Stimulated activated naive CD4-positive, alpha-beta T cell treated with Interleukin-2 at 50 U/mL for 16 hours (primary cell): Measurements from ENCODE around the gene GLCCI1.
"Not testable (repeated sequence)": the region's sequence is repeated elsewhere in the genome, so short reads cannot be mapped to it uniquely, and the experiment has no call there.

Experiments used
- DNase-seq: peaks from one replicate; lab custom pipeline; 2025; lab: John Stamatoyannopoulos, UW

GLCCI1 gene

DNA sequence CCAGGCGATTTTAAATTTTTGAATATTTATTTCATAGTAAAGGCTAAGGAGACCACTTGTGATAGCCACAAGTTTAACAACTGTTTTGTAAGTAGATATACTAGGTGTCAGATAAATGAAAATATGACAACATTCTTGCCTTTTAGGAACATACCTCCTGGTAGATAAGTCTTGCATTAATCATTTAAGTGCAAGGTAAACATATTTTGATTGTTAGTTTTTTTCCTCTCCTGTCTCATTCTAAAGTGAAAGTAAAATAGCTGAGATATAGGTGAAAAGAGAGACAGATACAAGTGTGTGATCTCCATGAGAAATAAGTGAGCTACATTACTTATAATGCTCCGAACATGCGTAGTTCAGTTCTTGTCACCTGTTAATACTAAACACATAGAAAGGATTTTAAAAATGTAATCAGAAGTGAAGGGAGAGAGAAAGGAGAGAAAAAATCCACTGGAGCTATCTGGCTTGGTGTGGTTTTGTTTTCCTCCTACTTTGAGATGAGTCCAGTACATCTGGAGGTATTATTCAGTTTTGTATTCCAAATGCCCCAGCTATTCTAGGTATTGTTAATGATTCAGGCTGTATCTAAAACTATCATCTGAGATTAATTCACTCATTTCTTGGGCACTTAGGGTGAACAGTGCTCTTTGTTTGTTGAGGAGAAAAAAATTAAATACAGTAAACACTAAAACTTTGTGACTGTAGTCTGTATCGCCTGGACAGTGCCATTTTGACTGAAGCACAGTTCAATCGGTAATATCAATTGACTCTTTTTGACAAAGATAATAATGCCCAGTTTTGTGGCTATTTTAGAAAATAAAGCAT lies 21.2 kb downstream of the GLCCI1 start:
- no peak for DNase-seq

DNA sequence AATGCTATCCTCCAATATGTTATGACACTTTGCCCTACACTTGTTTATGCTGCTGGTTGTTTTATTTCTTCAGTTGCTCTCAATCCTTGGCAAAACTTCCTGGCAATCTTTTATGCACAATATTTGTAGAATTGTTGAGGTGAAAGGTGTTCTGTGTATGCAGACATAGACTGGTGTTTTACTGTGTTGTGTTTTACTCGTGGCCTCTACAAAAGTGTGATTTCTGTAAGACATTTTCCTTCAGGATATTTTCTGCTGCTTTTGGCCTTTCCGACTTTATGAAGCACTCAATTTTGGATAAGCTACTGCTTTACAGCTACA lies 21.8 kb downstream of the GLCCI1 start:
- no peak for DNase-seq

DNA sequence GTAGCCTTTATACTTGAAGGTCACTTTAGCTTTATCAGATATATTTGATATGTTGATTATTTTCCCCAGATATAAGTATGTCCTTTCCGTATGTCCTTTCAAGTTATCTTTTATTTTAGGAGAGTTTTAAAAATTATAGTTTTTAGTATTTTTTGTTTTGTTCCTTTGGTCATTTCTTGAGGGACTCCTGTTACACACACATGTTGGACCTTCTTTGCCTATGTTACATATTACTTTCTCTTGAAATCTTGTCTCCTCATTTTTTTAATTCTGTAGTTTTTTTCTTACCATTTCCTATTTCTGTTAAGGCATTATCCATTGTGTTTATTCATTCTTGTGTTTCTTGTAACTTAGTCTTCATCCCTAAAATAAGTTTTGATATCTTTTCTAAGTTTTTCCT lies 23.9 kb downstream of the GLCCI1 start:
- no peak for DNase-seq

DNA sequence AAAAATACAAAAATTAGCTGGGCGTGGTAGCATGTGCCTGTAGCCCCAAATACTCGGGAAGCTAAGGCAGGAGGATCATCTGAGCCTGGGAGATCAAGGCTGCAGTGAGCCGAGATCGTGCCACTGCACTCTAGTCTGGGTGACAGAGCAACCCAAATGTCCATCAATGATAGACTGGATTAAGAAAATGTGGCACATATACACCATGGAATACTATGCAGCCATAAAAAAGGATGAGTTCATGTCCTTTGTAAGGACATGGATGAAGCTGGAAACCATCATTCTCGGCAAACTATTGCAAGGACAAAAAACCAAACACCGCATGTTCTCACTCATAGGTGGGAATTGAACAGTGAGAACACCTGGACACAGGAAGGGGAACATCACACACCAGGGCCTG lies 26.8 kb downstream of the GLCCI1 start:
- not testable (repeated sequence) for DNase-seq

DNA sequence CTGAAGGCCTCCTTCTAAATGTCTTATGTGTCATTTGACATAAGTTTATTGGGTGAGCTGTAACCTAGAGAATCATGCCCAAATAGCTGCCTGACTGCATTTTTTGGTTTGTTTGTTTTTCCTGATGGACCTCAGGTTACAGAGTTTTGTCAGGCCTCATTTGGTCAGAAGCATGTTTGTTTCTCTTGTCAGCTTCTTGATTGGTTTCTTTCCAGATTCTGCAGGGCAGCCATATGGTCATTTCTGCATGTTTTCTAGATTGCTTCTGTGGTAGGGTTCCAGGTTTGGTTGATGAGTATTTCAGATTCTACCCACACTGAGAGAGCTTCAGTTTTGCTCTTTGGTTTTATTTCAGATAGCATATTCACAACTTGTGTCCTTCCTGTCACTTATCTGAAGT lies 28.0 kb downstream of the GLCCI1 start:
- DNase-seq: no peak

DNA sequence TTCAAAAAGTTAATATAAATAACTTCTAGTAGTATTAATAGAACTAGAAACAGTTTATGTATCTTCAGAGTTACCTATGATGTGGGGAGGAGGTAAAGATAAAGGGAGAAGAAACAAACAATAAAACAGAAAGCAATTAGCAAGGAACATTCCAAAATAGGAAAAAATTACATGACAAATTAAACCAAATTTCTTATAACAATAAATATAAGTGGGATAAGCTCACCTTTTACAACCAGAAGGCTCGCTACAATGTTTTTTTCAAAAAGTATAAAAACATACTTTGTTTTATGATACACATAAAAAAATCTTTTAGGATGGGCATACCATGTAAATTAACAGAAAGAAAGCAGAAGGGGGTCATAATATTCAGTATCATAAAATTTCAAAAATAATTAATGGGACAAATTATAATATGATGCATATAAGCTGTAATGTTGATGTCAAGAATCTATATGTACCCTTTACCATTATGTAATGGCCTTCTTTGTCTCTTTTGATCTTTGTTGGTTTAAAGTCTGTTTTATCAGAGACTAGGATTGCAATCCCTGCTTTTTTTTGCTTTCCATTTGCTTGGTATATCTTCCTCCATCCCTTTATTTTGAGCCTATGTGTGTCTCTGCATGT lies 31.8 kb downstream of the GLCCI1 start:
- DNase-seq: no peak

DNA sequence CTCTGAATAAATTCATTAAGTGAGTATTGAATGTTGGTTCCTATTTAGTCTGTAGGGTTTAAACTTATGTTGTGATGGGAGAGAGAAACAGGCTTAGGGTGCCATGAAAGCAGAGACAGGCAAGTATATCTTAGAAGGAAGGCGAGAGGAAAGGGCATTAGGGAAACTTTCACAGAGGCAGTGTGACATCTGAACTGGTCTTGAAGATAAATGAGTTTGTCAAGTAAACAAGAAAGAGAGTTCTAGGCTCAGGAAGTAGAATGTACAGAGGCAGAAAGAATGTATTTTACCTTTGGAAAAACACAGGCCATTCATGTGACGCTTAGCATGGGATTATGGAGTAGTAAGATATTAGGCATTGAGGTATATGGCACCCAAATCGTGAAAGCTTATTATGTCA lies 34.5 kb downstream of the GLCCI1 start:
- no peak for DNase-seq

DNA sequence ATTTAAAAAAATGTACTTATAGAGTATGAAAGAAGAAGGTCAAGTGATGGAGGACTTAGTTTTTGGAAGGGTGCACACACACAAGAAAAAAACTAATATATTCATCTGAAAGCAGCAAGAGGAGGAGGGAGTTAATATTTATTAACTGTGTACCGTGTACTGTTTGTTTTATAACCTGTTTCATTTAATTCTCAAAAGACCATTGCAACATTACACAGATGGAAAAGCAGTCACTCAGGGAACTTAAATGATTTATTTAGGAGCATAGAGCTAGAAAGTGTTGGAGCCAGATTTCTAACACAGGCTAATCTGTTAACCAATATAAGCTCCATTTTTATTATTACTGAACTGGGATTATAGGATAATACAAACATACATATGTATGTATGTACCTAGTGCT lies 36.7 kb downstream of the GLCCI1 start:
- no peak for DNase-seq

DNA sequence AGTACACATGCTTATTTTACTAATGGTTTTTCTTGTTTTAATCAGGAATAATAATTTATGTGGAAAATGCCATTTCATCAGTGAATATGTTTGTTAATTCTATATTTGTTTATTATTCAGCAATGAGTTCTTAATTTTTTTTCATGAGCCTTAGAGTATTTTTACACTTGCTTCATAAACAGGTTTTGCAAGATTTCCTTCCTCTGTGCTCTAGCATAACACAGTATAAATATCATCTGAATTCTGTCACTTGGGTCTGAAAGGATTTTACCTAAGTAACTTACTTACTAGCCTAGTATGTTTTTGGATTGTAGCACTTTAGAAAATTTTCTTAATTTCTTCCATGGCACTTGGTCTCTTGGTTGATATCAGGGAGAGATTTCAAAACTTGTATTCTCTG lies 45.8 kb downstream of the GLCCI1 start:
- DNase-seq: no peak

DNA sequence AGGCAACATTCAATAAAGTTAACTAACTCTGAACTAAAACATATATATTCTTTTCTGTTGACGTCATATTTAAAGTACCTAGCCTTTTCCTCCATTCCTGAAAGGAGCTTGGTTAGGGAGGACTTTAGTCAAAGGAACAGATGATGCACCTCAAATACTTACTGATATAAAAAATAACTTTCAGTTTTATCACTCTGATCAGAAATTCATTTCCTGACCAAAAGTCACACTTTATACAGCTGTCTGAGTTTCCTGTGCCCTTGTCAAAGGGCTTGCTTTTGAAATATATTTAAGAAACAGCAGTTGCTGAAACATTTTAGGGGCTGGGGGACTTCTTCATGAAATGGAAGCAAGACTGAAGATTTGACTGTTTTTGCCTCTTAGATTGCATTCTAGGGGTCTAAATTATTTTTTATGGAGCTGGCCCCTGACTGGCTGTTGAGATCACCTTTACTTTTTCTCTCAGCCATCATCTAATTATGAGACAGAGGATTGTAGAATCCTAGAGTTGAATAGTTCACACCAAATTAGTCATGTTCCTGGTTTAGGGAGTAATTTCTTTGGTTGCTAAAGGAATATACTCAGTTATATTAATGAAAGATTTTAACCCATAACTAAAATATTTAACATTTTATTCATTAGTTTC lies 46.6 kb downstream of the GLCCI1 start:
- DNase-seq: no peak

DNA sequence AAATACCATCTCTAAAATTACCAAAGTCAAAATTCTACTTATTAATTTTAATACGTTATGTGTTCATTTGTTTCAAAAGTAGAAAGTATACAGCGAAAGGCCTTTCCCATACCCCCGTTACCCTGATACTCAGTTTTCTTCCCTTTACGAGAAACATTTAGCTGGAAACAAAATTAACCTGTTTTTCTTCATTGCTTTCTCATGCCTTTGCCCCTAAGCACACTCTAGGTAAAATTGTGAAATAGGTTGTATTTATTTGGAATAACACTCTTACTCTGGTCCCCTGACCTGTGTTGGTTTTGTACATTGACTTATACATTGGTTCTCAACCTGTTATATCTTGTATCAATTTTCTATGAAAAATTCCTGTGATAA lies 47.1 kb downstream of the GLCCI1 start:
- DNase-seq: no peak

DNA sequence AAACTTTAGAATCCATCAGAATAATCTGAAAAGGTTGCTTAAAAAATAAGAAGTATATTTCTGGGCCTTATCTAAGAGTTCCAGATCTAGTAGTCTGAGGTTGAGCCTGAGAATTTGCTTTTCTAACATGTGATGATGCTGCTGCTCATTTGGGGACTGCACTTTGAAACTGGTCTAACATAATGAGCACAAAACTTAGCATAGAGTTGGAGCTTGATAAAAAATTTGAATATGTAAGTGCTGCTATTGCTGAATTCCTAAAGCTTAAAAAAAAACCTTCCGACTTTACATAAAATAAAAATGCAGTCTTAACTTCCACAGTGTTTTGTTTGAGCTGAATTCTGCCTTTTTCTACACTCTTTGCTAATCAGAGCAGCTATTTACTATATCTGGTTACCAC lies 48.8 kb downstream of the GLCCI1 start:
- no peak for DNase-seq

DNA sequence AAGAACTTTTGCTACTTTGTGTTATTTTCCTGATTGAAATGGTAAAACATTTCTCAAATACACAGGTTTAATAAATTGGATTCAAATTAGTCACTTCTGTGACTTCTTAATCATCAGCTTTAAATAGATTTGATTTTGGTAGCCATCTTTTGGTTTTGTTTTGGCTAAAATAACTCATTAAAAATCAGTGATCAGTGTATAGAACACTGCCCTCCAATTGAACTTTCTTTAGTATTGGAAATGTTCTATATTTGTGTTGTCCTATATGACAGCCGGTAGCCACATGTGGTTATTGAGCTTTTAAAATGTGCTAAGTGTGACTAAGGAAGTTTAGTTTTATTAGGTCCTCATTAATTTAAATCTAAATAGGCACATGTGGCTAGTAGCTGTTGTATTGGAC lies 50.4 kb downstream of the GLCCI1 start:
- no peak for DNase-seq

DNA sequence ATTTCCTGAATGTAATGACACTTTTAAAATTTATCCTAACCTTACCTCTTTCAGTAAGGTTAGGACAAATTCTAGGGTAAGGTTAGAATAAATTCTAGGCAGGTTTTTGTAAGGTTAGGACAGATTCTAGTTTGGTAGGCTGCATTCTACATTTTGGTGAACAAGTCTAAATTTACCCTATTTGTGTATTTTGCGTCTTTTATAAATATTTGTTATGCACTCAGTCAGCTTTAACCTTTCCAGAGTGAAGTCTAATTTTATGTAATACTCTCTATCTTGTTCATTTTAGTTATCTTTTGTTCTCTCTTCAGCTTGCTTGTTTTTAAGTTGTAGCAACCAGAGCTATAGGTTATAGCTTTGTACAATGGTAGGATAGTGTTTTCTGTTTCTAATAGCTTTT lies 54.0 kb downstream of the GLCCI1 start:
- no peak for DNase-seq

DNA sequence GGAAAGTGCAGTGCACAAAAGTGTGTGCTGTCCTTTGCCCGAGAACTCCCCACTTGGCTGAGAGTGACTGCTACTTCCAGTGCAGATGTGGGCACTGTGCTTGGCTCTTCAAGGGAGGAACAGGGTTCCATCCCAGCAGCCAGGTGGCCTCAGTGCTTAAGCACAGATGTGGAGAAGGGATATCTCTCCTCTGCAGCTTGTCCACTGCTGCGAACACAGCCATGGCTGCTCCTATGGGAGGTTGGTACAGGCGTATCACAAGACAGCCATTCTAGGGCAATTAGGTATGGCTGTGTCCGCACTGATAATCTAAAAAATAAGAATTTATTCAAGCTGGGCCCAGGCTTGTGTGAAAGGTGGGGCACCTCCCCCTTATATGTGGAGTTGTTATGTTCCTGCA lies 66.6 kb downstream of the GLCCI1 start:
- no peak for DNase-seq

DNA sequence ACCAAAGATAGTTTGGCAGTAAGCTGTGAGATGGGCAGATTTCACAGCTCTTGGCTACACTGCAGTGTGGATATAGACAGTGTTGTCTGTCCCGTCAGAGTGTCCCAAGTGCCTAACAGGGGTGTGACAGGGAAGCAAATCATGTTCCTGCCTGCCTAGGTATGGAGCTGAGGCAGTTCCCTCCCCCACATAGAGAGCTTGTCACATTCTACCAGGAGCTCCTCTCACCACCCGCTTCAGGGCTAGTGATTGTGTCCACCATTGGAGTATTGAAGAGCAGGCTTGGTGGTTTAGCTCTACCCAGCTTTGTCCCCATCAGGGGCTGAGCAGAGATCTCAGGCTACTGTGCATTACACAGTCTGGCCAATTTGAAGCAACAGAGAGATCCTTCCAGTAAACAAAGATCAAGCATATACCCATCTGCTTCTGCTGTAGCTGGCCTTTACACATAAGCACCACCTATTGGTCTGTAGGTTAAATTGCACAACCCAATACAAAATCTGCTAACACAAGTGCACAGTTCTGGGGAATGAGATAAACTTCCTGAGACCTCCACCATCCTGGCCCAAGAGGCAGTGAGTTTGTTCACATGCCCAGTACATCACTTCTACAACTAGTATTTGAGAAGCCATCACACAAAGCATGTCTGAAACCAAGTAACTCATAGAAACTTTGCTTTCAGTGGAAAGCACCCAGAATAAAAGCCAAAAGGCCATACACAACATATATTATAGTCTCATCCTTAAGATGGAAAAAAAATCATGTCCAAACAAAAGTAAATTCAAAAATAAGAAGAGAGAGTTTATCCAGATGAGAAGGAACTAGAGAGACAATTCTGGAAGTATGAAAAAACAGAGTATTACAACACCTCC lies 67.3 kb downstream of the GLCCI1 start:
- no peak for DNase-seq

DNA sequence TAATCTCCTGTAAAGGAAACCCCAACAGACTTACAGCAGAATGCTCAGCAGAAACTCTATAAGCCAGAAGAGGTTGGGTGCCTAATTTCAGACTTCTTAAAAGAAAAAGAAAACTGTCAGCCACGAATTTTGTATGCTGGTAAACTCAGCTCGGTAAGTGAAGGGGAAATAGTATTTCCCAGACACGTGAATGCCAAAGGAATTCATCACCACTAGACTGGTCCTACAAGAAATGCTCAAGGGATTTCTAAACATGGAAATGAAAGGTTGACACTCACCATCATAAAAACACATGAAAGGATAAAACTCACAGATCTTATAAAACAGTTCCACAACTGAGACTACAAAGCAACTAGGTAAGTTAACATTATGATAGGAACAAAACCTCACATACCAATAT lies 68.6 kb downstream of the GLCCI1 start:
- no peak for DNase-seq

DNA sequence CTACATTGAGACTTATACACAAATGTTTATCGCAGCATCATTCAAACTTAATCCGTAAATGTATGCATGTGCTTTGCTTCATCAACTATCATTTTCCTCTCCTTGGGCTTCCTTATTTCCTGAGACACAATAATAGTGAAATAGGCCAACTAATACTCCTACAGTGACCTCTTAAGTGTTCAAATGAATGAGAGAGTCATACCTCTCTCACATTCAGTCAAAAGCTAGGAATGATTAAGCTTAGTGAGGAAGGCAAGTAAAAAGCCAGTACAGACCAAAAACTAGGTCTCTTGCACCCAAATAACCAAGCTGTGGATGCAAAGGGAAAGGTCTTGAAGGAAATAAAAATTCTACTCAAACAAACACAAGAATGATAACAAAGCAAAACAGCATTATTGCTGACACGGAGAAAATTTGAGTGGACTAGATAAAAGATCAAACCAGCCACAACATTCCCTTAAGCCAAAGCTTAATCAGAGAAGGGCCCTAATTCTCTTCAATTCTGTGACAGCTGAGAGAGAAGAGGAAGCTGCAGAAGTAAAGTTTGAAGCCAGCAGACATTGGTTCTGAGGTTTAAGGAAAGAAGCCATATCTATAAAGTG lies 72.3 kb downstream of the GLCCI1 start:
- DNase-seq: no peak

DNA sequence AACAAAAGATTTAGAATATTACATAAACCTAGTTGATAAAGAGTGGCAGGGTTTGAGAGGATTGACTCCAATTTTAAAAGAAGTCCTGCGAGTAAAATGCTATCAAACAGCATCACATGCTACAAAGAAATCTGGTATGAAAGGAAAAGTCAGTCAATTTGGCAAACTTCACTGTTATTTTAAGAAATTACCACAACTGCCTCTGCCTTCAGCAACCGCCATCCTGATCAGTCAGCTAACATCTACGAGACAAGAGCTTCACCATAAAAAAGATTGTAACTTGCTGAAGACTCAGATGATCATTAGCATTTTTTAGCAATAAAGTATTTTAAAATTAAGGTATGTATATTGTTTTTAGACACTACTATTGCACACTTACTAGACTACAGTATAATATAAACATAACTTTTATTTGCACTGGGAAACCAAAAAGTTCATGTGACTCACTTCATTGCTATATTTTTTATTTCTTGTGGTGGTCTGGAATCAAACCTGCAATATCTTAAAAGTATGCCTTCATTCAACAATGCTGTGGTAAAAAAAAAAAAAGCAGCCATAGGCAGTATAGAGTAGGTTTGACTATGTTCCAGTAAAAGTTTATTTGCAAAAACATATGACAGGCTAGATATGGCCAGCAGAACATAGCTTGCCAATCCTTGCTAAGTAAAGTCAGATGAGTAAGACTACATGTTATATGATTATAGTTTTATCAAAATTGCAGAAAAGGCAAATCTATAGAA lies 74.4 kb downstream of the GLCCI1 start:
- no peak for DNase-seq

DNA sequence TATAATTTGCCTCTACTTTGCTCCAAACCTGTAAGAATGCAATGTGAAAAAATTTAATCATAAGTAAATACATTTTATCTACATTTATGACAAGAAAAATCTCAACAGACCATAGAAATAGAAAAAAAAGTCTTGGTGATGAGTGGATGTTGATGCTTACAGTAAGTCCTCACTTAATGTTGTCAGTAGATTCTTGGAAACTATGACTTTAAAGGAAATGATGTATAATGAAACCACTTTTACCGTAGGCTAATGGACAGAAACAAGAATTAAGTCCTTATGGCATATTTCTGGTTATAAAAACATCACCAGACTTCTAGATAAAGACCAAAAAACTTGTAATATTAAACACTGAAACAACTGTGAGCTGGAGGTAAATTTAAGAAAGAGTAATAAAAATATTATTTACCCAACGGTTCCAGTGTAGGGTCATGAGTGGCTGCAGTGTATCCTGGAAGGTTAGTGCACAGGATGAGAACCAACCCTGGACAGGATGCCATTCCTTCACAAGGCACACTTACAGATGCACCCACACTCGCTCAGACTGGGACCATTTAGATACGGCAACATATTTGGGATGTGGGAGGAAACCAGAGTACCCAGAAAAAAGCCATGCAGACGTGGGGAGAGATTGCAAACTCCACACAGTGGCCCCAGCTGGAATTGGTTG lies 76.3 kb downstream of the GLCCI1 start:
- DNase-seq: no peak

DNA sequence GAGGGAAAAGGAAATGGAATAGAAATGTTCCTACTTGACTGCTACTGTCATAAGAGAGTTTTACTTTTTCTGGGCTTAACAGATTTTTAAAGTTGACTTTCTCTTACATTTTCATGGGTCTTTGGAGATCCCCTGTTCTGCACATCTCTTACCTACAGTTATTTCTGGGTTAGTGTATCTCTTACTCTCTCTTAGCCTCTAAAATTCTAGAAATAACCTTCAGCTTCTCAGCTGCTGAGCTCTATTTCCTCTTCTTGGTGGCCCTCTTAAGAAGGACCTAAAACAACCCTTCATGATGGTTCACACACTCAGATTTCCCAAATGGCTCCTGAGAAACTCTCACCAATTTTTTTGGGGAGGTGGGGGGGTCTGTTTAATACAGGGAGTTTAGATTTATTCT lies 79.5 kb downstream of the GLCCI1 start:
- not testable (repeated sequence) for DNase-seq
